HUES6 (cell line): Measurements from ENCODE around the gene ISLR2.

Source experiments
- H3K27ac ChIP-seq: 2 replicates; pipeline ENCODE4 v1.7.0; 2013; ENCODE audit warnings: low read depth, mild to moderate bottlenecking, low read length, inconsistent platforms
- H3K27me3 ChIP-seq: 2 replicates; pipeline ENCODE4 v1.6.1; 2013; ENCODE audit warnings: low read length; ENCODE audit not compliant: control insufficient read depth, insufficient read depth
- H3K36me3 ChIP-seq: 2 replicates; pipeline ENCODE4 v1.6.1; 2013; ENCODE audit warnings: low read length; ENCODE audit not compliant: control insufficient read depth, insufficient read depth
- H3K4me1 ChIP-seq: 2 replicates; pipeline ENCODE4 v1.6.1; 2013; ENCODE audit warnings: low read length; ENCODE audit not compliant: control insufficient read depth, insufficient read depth
- H3K4me3 ChIP-seq: 2 replicates; pipeline ENCODE4 v1.5.1; 2013; ENCODE audit warnings: low read depth, low read length
- H3K9ac ChIP-seq: one replicate; pipeline ENCODE4 v1.6.1; 2013; ENCODE audit warnings: mild to moderate bottlenecking, low read length
- H3K9me3 ChIP-seq: 2 replicates; pipeline ENCODE4 v1.6.1; 2013; ENCODE audit warnings: low read depth, low read length; ENCODE audit not compliant: control insufficient read depth, insufficient read depth

Gene ISLR2

GRCh38 chr15:74179983-74180880 lies 49.8 kb downstream of the ISLR2 start:
- H3K27ac ChIP-seq = no peak overlapping the region
- H3K9me3 ChIP-seq = no peaks in the 10 kb centered on the region
- no peak overlapping the region for H3K9ac ChIP-seq
- H3K4me1 ChIP-seq = peaks cover 22% of the 10 kb centered on the region; the same call in 1 of the 2 replicates
- H3K36me3 ChIP-seq = peaks cover 15% of the 10 kb centered on the region; the same call in 1 of the 2 replicates
- H3K4me3 ChIP-seq = no peak overlapping the region
- no peaks in the 10 kb centered on the region for H3K27me3 ChIP-seq

- Histone ChIP-seq H3K27me3 (no peaks in the 10 kb centered on the region), H3K9ac (no peak overlapping the region), H3K36me3 (peaks cover 15% of the 10 kb centered on the region; the same call in 1 of the 2 replicates), H3K9me3 (no peaks in the 10 kb centered on the region), H3K27ac (no peak overlapping the region), H3K4me1 (peaks cover 19% of the 10 kb centered on the region; the same call in 1 of the 2 replicates), H3K4me3 (no peak overlapping the region)
These were observed 50.7 kb downstream of the ISLR2 start for GRCh38 chr15:74180881-74181602.

- Histone ChIP-seq H3K27me3 (no peaks in the 10 kb centered on the region), H3K4me3 (no peak overlapping the region), H3K4me1 (peaks cover 9% of the 10 kb centered on the region; the same call in 1 of the 2 replicates), H3K27ac (no peak overlapping the region), H3K9ac (no peak overlapping the region), H3K36me3 (peaks cover 15% of the 10 kb centered on the region; the same call in 1 of the 2 replicates), H3K9me3 (no peaks in the 10 kb centered on the region)
These were observed 51.7 kb downstream of the ISLR2 start for GRCh38 chr15:74182131-74182530.

- peaks cover 14% of the 10 kb centered on the region; the same call in 1 of the 2 replicates for H3K36me3 ChIP-seq
These were observed 54.3 kb downstream of the ISLR2 start for GRCh38 chr15:74184582-74185091.

GRCh38 chr15:74185710-74186348 lies 55.4 kb downstream of the ISLR2 start:
- H3K9ac ChIP-seq = no peak overlapping the region

More at GRCh38 chr15:74184582-74185091, 54.3 kb downstream of the ISLR2 start:
- Histone ChIP-seq H3K4me1 (no peaks in the 10 kb centered on the region; the same call in 1 of the 2 replicates), H3K9me3 (no peaks in the 10 kb centered on the region), H3K4me3 (no peak overlapping the region), H3K27ac (no peak overlapping the region), H3K27me3 (no peaks in the 10 kb centered on the region), H3K9ac (no peak overlapping the region)

More at GRCh38 chr15:74185710-74186348, 55.4 kb downstream of the ISLR2 start:
- H3K27me3 ChIP-seq = no peaks in the 10 kb centered on the region
- no peaks in the 10 kb centered on the region for H3K9me3 ChIP-seq
- no peak overlapping the region for H3K27ac ChIP-seq
- H3K4me1 ChIP-seq = no peaks in the 10 kb centered on the region
- H3K4me3 ChIP-seq = no peak overlapping the region
- peaks cover 7% of the 10 kb centered on the region; the same call in 1 of the 2 replicates for H3K36me3 ChIP-seq
